PFSK-1 (cell line): ENCODE data around the gene DIAPH1.

Source experiments
- FOXP2 ChIP-seq: optimal IDR thresholded peaks from 2 replicates; pipeline ENCODE3; 2011; ENCODE audit warnings: borderline replicate concordance, control low read depth, inconsistent platforms; ENCODE audit not compliant: insufficient read depth; ENCODE audit errors: extremely low read length, extremely low read depth
- POLR2AphosphoS5 ChIP-seq: IDR thresholded peaks from 2 replicates; pipeline ENCODE4 v1.6.1; 2012; ENCODE audit warnings: low read depth, mild to moderate bottlenecking, control low read depth, low read length, moderate library complexity
- REST ChIP-seq, 2 experiments: IDR thresholded peaks; 2 replicates each; pipeline versions ENCODE4 v1.6.1 to v1.8.0; 2011 to 2012; ENCODE audit warnings: low read depth in 2 of 2, low read length in 2 of 2, control low read depth in 1 of 2, inconsistent platforms in 1 of 2, mild to moderate bottlenecking in 1 of 2, moderate library complexity in 1 of 2; ENCODE audit not compliant: insufficient read depth in 1 of 2
- SIN3A ChIP-seq: IDR thresholded peaks from 2 replicates; pipeline ENCODE4 v1.6.1; 2012; ENCODE audit warnings: mild to moderate bottlenecking, low read length, moderate library complexity, borderline replicate concordance; ENCODE audit not compliant: insufficient read depth
- TAF1 ChIP-seq: IDR thresholded peaks from 2 replicates; pipeline ENCODE4 v1.6.1; 2012; ENCODE audit warnings: low read length, control low read depth, borderline replicate concordance; ENCODE audit not compliant: insufficient read depth

The DIAPH1 gene

GRCh38 chr5:141547921-141548320 lies 70.9 kb downstream of the DIAPH1 start:
- TF ChIP-seq TAF1 (no peak), FOXP2 (no peak)

GRCh38 chr5:141547488-141547887 lies 71.3 kb downstream of the DIAPH1 start:
- TF ChIP-seq TAF1 (no peak), POLR2AphosphoS5 (no peak), SIN3A (no peak), FOXP2 (no peak), REST (IDR thresholded peaks at IDR 0.05; ENCODE audit: insufficient read depth in 1 of 2, low read depth in 2 of 2, low read length in 2 of 2) (no peak)

- TF ChIP-seq TAF1 (no peak), POLR2AphosphoS5 (no peak), SIN3A (no peak)
These were observed 75.7 kb downstream of the DIAPH1 start for GRCh38 chr5:141543053-141543452.

GRCh38 chr5:141534492-141535213 lies 84.1 kb downstream of the DIAPH1 start:
- TF ChIP-seq POLR2AphosphoS5, result no peak
- no peak for TF ChIP-seq FOXP2
- TF ChIP-seq REST (IDR thresholded peaks at IDR 0.05; ENCODE audit: insufficient read depth in 1 of 2, low read depth in 2 of 2, low read length in 2 of 2), result no peak
- no peak for TF ChIP-seq TAF1
- no peak for TF ChIP-seq SIN3A

- TF ChIP-seq REST (IDR thresholded peaks at IDR 0.05; ENCODE audit: insufficient read depth in 1 of 2, low read depth in 2 of 2, low read length in 2 of 2), result no peak
- no peak for TF ChIP-seq TAF1
- TF ChIP-seq SIN3A, result no peak
- TF ChIP-seq FOXP2, result no peak
These were observed 84.9 kb downstream of the DIAPH1 start for GRCh38 chr5:141533897-141534296.

- TF ChIP-seq TAF1, result no peak
- no peak for TF ChIP-seq SIN3A
- TF ChIP-seq REST (IDR thresholded peaks at IDR 0.05; ENCODE audit: insufficient read depth in 1 of 2, low read depth in 2 of 2, low read length in 2 of 2), result no peak
- no peak for TF ChIP-seq FOXP2
- no peak for TF ChIP-seq POLR2AphosphoS5
These were observed 86.1 kb downstream of the DIAPH1 start for GRCh38 chr5:141532726-141533125.
